SK-N-MC (cell line): Measurements from ENCODE around the gene PRKAR2A.
"Not testable (repeated sequence)": the region's sequence is repeated elsewhere in the genome, so short reads cannot be mapped to it uniquely, and the experiment has no call there.

ENCODE experiments used
- EZH2 ChIP-seq: fragments of 200-600 bp; sonication (generic); IDR thresholded peaks from one replicate; pipeline ENCODE4 v1.6.1; 2017; ENCODE audit warnings: antibody characterized with exemption
- POLR2AphosphoS5 ChIP-seq: IDR thresholded peaks from 2 replicates; pipeline ENCODE4 v1.6.1; 2012; ENCODE audit warnings: mild to moderate bottlenecking, low read depth, low read length, borderline replicate concordance

DNA sequence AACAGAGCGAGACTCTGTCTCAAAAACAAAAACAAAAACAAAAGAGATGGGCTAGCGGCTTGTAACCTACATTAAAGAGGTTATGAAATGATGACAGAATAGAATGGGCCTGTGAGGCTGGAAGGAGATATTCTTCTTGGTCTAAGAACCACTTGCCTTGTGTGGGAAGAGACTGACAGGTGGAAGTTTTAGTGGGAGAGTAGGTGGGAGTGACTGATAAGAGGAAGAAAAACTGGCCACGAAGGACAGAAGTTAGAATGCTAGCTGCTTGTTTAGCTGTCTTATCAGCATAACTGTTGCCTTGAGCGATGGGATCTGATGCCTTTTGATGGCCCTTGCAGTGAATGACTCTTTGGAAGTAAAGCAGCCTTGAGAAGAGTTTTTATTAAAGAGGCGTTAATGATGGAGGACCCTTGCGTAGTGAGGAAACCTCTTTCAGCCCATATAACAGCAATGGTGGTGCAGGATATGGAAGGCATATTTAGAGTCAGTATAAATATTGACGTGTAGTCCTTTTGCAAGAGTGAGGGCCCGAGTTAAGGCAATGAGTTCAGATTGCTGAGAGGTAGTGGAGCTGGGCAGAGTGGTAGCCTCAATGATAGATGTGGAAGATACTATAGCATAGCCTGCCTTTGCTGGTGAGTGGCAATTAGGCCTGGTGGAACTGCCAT lies 122.4 kb downstream of the PRKAR2A start:
- not testable (repeated sequence) for TF ChIP-seq POLR2AphosphoS5, EZH2
